Cardiac fibroblast (primary cell): Measurements from ENCODE around the gene CGB5.
"Not testable (repeated sequence)": the region's sequence is repeated elsewhere in the genome, so short reads cannot be mapped to it uniquely, and the experiment has no call there.

Experiments used
- DNase-seq, 2 donors: peaks; one replicate each; pipeline versions ENCODE4 v3.0.0 to v3.0.0-alpha.2; 2010; ENCODE audit warnings: low read depth in 2 of 2
- H3K4me3 ChIP-seq, 2 donors: replicated peaks in 1 of 2; 1 replicate in 1 of 2; 2 replicates in 1 of 2; pipeline ENCODE4 v1.5.1; 2011; ENCODE audit warnings: low read depth in 2 of 2, low read length in 2 of 2, mild to moderate bottlenecking in 2 of 2, moderate library complexity in 1 of 2
- TF ChIP-seq, protein P1 (sequence below): IDR thresholded peaks from one replicate; pipeline ENCODE4 v1.5.1; 2011; ENCODE audit warnings: low read depth, mild to moderate bottlenecking, low read length, inconsistent platforms

CGB5 gene

DNA sequence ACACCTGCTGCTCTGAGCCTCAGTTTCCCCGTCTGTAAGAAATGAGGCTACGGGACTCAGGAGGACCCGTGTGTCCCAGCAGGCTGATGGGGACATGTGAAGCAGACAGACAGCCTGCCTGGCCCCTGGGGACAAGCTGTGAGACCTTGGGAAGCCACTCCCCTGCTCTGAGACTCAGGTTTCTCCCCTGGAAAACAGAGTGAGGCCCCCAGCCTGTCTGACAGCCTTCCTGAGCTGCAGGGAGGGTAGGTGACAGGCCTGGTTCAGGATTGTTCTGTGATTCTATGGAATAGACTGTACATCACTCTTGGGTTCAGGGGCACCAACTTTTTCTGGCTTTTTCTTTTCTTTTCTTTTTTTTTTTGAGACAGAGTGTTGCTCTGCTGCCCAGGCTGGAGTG, 23.9 kb downstream of the CGB5 start:
- DNase-seq = no peak
- TF ChIP-seq, protein P1, sequence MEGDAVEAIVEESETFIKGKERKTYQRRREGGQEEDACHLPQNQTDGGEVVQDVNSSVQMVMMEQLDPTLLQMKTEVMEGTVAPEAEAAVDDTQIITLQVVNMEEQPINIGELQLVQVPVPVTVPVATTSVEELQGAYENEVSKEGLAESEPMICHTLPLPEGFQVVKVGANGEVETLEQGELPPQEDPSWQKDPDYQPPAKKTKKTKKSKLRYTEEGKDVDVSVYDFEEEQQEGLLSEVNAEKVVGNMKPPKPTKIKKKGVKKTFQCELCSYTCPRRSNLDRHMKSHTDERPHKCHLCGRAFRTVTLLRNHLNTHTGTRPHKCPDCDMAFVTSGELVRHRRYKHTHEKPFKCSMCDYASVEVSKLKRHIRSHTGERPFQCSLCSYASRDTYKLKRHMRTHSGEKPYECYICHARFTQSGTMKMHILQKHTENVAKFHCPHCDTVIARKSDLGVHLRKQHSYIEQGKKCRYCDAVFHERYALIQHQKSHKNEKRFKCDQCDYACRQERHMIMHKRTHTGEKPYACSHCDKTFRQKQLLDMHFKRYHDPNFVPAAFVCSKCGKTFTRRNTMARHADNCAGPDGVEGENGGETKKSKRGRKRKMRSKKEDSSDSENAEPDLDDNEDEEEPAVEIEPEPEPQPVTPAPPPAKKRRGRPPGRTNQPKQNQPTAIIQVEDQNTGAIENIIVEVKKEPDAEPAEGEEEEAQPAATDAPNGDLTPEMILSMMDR = no peak
- H3K4me3 ChIP-seq = no peak overlapping the region

DNA sequence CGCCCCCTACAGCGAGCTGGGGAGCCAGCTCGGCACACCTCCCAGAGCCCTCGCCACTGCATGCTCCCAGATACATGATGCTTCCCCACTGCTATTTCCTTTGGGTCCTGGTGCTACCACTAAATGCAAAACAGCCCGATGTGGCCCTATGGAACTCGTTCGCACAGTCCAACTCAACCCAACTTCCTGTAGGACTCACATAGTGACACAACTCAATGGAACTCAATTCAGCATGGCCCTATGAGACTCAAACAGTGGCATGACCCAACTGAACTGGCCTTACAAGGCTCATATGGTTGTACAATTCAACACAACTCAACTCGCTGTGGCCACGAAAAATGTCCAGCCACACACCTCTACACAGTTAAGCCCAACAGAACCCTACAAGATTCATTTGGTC, 25.4 kb downstream of the CGB5 start:
- TF ChIP-seq, protein P1 = no peak

DNA sequence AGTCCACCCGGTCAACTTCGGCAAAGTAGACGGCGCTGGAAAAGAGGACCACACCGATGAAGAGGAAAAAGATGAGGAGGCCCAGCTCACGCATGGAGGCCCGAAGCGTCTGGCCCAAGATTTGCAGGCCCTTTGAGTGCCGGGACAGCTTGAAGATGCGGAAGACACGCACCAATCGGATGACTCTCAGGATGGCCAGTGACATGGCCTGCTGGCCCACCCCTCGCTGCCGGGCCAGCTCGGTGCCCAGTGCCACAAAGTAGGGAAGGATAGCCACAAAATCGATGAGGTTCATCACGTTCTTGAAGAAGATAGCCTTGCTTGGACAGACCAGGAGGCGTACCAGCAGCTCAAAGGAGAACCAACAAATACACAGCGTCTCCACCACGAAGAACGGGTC, 26.8 kb downstream of the CGB5 start:
- TF ChIP-seq, protein P1 = no peak
- DNase-seq = no peak
- no peak overlapping the region for H3K4me3 ChIP-seq

More for the DNA sequence above, 25.4 kb downstream of the CGB5 start:
- no peak overlapping the region for H3K4me3 ChIP-seq
- DNase-seq = peak in 1 of 2 donors; percentile 60

DNA sequence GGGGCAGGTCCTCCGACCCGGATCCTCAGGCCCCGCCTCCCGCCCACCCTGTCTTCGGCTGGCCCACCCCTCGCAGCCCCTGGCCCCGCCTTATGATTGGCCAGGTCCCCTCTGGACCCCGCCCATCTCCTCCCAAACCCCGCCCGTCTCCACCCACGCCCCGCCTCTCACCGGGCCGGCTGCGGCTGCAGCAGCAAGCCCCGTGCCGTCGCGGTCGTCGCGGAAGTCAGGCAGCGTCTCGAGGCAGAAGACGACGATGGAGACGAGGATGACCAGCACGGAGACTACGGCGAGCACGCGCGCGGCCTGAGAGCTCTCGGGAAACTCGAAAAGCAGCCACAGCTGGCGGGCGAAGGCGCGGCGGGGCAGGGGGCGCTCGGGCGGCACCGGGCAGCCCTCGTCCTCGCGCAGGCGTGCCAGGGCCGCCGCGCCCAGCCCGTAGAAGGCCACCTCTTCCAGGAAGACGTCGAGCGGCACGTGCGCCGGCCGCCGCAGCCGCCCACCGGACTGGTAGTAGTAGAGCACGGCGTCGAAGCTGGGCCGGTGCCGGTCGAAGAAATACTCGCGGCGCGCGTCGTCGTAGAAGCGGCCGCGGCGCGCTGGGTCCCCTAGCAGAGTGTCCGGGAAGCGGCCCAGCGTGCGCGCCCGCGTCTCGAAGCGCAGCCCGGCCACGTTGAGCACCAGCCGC, 28.4 kb downstream of the CGB5 start:
- TF ChIP-seq, protein P1 = no peak
- no peak for DNase-seq
- H3K4me3 ChIP-seq = no peak overlapping the region

DNA sequence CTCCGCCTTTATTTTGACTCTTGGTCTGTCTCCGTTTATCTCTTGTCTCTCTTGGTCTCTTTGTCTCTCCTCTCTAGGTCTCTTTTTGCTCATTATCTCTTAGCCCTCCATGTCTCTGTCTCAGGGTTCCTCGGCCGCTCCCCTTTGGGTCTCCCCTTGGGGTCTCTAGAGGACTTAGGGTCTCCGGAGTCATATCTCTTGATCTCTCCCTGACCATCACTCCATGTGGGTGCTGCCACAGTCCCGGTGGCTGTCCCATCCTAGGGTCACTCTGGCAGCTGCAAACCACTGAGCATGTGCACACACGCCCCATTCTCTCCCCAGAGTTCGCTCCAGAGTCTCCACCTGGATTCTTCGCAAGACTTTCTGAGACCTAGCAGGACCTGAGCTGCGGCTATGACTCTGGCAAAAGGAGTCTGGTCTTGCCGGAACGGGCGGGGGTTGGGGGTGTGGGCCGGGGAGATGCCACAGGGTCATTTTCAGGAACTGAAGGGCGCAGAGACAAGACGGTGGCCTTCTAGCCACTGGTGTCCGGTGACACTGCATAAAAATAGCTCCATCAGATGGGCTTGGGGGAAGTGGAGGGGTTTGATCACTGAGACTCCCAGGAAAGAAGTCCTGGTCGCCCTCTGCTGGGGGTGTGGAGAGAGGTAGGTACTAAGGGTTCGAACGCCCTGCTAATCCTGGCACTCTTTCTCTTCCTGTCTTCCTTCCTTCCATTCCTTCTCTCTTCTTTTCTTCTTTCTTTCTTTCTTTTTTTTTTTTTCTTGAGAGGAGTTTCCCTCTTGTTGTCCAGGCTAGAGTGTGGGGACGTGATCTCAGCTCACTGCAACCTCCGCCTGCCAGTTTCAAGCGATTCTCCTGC, 30.1 kb downstream of the CGB5 start:
- TF ChIP-seq, protein P1 = peak; percentile 35
- no peak overlapping the region for H3K4me3 ChIP-seq
- DNase-seq = peak in 1 of 2 donors; percentile 28

DNA sequence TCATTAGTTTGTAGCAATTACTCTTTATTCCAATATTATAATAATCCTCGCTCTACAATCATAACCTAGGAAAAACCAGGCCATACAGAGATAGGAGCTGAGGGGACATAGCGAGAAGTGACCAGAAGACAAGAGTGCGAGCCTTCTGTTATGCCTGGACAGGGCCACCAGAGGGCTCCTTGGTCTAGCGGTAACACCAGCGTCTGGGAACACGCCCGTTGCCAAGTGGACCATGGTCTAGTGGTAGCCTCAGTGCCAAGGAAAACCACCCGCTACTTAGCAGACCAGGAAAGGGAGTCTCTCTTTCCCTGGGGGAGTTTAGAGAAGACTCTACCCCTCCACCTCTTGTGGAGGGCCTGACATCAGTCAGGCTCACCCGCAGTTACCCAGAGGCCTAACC, 31.2 kb downstream of the CGB5 start:
- not testable (repeated sequence) for H3K4me3 ChIP-seq
- peak; percentile 68 to 77 for DNase-seq
- TF ChIP-seq, protein P1 = peak; percentile 58
